ENCODE measurements around the gene VIT.

The VIT gene

DNA sequence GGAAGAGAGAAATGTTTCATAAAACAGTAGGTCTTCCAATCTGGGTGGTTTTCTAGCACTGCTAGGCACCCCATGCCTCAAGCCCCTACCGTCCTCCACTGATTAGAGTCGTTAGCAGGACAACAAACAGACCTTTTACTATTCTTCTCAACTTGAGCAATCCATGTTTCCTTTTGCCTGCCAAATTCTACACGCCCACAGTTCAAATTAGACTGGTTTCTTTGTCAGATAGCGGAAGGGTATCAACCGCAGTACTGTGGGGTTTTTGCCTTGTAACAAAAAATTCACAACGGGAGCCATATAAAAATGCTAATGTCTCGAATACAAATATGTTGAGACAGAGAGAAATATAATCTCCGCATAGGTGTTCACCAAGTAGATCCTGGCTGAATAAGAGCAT lies 59.9 kb downstream of the VIT start:
- DNase-seq (ENCODE audit: low read depth): no peak
- TF ChIP-seq, protein P1, sequence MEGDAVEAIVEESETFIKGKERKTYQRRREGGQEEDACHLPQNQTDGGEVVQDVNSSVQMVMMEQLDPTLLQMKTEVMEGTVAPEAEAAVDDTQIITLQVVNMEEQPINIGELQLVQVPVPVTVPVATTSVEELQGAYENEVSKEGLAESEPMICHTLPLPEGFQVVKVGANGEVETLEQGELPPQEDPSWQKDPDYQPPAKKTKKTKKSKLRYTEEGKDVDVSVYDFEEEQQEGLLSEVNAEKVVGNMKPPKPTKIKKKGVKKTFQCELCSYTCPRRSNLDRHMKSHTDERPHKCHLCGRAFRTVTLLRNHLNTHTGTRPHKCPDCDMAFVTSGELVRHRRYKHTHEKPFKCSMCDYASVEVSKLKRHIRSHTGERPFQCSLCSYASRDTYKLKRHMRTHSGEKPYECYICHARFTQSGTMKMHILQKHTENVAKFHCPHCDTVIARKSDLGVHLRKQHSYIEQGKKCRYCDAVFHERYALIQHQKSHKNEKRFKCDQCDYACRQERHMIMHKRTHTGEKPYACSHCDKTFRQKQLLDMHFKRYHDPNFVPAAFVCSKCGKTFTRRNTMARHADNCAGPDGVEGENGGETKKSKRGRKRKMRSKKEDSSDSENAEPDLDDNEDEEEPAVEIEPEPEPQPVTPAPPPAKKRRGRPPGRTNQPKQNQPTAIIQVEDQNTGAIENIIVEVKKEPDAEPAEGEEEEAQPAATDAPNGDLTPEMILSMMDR (IDR thresholded peaks at IDR 0.05; ENCODE audit: insufficient read depth, low read depth, low read length, missing control alignments): no peak
- H3K4me3 ChIP-seq (ENCODE audit: low read length): no peak overlapping the region

DNA sequence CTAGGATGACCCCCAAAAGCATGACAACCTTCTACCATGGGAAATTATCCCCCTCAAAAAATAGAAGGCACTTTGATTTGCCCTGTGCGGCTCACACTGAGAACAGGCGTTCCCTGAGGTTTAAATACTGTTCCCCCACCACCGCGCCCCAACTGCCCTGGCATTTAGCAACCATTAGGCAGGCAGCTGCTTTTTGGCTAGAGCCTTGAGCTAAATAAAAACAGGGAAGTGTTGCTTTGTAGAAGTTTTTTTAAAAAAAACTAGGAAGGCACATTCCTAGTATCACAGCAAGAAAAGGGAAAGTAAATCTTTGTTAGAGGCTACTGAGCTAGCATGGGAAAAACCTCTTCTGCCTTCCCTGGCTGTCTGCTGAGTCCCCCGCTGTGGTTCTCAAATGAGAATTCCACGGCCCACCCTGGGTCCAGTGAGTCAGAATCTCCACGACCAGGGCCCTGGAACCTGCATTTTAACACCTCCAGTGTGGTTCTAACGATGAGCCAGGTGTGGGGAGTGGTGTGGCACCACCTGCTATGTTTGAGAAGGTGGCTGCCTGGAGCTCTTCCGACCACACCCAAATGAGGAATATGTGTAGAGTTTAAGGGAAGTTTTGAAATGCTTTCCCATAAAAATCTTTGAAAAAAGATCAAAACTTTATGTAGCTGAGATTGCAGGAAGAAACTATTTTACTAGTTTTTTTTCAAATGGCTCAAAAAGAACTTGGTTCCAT lies 66.4 kb downstream of the VIT start:
- TF ChIP-seq, protein P1 (IDR thresholded peaks at IDR 0.05; ENCODE audit: insufficient read depth, low read depth, low read length, missing control alignments): no peak
- no peak for DNase-seq (ENCODE audit: low read depth)
- no peak overlapping the region for H3K4me3 ChIP-seq (ENCODE audit: low read length)

DNA sequence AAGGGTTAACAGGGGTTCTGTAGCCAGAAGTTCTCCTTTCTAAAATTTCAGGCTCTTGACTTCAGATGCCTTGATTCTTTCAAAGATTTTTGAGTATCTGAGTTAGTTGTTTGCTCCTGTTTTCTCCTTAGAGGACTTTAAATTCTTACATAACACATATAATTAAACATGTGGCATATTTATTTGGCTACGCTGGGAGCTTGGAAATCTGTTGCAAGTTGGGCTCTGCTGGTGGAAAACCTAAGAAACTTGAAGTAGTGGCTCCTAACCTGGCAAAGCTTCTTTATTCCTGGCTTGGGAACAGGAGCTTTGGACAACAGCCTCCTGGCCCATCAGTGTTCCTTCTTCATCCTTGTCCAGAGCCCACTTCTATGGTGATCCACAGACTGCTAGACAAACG lies 72.6 kb downstream of the VIT start:
- TF ChIP-seq, protein P1 (IDR thresholded peaks at IDR 0.05; ENCODE audit: insufficient read depth, low read depth, low read length, missing control alignments): no peak
- DNase-seq (ENCODE audit: low read depth): no peak

DNA sequence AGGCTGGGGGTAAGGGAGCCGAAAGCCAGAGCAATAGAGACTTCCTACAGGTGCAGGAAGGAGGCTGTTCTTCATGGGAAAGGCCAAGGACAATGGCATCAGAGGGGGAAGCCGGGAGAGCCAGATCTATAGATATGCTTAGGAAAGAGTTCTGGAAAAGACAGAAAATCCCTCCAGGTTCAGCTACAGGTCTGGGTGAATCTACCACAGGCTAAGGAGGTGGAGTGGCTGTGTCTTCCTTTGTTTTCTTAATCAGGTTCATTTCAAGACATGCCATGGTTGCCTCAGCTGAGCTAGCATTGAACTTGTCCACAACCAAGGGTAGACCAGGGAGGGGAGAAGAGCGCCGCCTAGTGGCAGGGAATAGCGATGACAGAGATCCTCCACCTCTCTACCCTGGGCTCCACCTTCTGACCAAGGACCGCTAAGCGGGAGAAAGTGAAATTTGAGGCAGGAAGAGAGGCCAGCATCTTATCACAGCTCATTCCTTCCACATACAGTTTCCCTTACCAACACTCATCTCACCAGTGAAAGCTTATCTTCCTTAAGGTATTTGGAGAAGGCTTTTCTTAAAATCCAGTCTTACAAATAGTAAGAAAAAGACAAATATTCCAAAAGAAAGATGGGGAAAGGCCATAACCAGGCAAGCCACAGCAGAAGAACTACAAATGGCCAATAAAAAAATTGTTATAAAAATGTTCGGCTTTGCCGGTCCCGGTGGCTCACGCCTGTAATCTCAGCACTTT lies 74.2 kb downstream of the VIT start:
- TF ChIP-seq, protein P1 (IDR thresholded peaks at IDR 0.05; ENCODE audit: insufficient read depth, low read depth, low read length, missing control alignments): peak; percentile 73
- no peak overlapping the region for H3K4me3 ChIP-seq (ENCODE audit: low read length)
- peak; percentile 67 for DNase-seq (ENCODE audit: low read depth)

More for the DNA sequence above, 72.6 kb downstream of the VIT start:
- H3K4me3 ChIP-seq (ENCODE audit: low read length): no peak overlapping the region

DNA sequence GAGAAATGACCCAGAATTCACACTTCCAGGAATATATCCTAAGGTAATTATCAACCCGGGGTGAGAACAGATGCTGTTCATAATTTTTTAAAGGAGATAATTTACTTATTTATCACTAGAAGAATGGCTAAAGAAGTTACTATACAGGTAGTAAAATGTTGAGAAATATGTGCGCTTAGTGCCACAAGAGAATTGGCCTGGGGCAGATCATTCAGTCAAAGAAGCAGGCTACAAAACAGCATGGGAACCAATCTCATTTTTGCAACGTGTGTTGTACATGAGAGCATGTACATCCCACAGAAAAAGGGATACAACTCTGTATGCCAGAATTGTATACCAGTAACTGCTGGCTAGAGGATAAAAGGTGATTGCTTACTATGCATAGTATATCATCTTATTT lies 75.2 kb downstream of the VIT start:
- no peak for DNase-seq (ENCODE audit: low read depth)
- TF ChIP-seq, protein P1 (IDR thresholded peaks at IDR 0.05; ENCODE audit: insufficient read depth, low read depth, low read length, missing control alignments): no peak
- no peak overlapping the region for H3K4me3 ChIP-seq (ENCODE audit: low read length)

DNA sequence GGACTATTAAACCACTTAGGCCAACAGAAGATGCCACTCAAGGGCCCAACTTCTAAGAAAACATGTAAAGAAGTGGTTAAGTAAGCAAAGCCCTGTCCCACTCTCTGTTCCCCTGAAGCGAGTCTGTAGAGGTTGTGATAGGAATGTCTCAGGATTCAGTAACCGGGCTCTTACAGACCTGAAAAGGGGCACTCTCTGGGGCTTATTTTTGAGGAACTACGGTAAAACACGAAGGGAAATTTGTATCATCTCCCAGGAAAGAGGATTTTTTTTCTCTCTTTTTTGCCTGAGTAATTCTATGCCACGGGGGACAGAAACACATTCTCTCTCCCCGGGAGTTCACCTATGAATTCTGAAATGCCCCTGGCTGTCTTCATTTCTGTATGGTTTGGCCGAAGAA lies 77.4 kb downstream of the VIT start:
- no peak for DNase-seq (ENCODE audit: low read depth)
- TF ChIP-seq, protein P1 (IDR thresholded peaks at IDR 0.05; ENCODE audit: insufficient read depth, low read depth, low read length, missing control alignments): no peak
- no peak overlapping the region for H3K4me3 ChIP-seq (ENCODE audit: low read length)

All from epithelial cell of esophagus (primary cell).